Measurements from ENCODE around the gene CNTNAP4. TPM values are rescaled to one million over a fixed set of nuclear protein-coding genes. Genes with fewer than 3 reads are reported as not detected.

The CNTNAP4 gene
- total RNA-seq, 1 donor from 2014 or later, result not detected

DNA sequence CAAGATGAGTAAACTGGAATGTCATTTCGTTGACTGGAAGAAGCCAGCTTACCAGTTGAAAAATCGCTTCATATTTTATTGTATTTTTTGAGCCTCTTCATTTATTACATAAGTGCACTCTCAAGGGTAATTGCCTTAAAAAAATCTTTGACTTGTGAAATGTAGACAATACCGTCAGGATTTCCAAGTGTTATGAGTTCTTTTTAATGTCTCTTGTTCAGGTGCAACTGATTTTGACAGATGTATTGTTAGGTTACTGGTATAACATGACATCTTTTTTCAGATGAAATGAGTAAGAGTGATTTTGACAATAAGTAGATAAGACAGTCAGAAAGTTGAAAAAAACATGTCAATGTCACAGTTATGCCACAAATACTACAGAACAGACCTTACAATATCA is 169.1 kb downstream of the CNTNAP4 start:
- Histone ChIP-seq H3K27me3 (ENCODE audit: low read depth) (no peaks in the 10 kb centered on the region), H3K4me3 (no peak overlapping the region), H3K9me3 (replicated peaks) (no peaks in the 10 kb centered on the region), H3K36me3 (no peaks in the 10 kb centered on the region), H3K4me1 (no peaks in the 10 kb centered on the region), H3K27ac (replicated peaks) (no peak overlapping the region)
- no peak for DNase-seq
- intact Hi-C loops (cut with micrococcal nuclease), result no loop called here
- TF ChIP-seq, protein P1, sequence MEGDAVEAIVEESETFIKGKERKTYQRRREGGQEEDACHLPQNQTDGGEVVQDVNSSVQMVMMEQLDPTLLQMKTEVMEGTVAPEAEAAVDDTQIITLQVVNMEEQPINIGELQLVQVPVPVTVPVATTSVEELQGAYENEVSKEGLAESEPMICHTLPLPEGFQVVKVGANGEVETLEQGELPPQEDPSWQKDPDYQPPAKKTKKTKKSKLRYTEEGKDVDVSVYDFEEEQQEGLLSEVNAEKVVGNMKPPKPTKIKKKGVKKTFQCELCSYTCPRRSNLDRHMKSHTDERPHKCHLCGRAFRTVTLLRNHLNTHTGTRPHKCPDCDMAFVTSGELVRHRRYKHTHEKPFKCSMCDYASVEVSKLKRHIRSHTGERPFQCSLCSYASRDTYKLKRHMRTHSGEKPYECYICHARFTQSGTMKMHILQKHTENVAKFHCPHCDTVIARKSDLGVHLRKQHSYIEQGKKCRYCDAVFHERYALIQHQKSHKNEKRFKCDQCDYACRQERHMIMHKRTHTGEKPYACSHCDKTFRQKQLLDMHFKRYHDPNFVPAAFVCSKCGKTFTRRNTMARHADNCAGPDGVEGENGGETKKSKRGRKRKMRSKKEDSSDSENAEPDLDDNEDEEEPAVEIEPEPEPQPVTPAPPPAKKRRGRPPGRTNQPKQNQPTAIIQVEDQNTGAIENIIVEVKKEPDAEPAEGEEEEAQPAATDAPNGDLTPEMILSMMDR (IDR thresholded peaks at IDR 0.05; ENCODE audit: borderline replicate concordance), result no peak

DNA sequence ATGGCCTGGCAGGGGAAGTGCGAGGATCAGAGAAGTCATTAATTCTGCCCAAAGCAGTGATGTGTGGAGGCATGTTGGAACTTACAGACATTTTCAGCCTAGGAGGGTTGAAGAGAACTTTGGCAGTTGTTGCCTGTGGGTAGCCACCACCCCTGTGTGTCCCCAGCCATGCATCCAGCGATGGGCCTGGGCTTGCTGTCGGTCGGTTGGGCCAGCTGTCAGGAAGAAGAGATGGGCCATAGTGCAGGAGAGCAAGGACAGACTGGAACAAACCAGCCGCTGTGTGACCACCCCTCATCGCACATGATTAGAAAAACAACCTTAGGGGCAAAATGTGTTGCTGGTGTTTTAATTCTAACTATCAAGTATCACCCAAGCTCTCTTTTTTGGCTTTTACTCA is 173.7 kb downstream of the CNTNAP4 start:
- no peak for DNase-seq
- Histone ChIP-seq H3K36me3 (no peaks in the 10 kb centered on the region), H3K27me3 (ENCODE audit: low read depth) (no peaks in the 10 kb centered on the region), H3K4me1 (no peaks in the 10 kb centered on the region), H3K27ac (replicated peaks) (no peak overlapping the region), H3K9me3 (replicated peaks) (no peaks in the 10 kb centered on the region), H3K4me3 (no peak overlapping the region)
- TF ChIP-seq, protein P1 (IDR thresholded peaks at IDR 0.05; ENCODE audit: borderline replicate concordance), result no peak
- intact Hi-C loops (cut with micrococcal nuclease), result no loop called here

DNA sequence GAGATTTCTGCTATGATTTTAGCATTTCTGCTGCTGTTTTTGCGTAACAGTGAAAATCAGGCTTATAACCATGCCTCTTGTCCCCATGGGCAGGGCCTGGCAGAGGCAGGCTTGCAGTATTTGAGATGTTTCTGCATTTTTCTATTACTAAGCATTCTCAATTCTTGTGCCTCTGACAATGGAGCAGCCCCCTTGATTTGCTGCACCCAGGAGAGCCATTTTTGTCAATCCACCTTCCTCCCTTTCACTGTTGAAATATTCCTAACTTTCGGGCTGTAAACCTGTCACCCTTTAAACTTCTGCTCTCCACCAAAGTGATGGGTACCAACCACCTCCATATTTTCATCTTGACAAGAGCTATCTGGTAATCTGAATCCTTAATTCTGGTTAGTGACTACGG is 178.1 kb downstream of the CNTNAP4 start:
- intact Hi-C loops (cut with micrococcal nuclease), result no loop called here
- Histone ChIP-seq H3K9me3 (replicated peaks) (no peaks in the 10 kb centered on the region), H3K4me1 (no peaks in the 10 kb centered on the region), H3K27ac (replicated peaks) (no peak overlapping the region), H3K36me3 (no peaks in the 10 kb centered on the region), H3K4me3 (no peak overlapping the region), H3K27me3 (ENCODE audit: low read depth) (no peaks in the 10 kb centered on the region)
- no peak for DNase-seq
- TF ChIP-seq, protein P1 (IDR thresholded peaks at IDR 0.05; ENCODE audit: borderline replicate concordance), result no peak

DNA sequence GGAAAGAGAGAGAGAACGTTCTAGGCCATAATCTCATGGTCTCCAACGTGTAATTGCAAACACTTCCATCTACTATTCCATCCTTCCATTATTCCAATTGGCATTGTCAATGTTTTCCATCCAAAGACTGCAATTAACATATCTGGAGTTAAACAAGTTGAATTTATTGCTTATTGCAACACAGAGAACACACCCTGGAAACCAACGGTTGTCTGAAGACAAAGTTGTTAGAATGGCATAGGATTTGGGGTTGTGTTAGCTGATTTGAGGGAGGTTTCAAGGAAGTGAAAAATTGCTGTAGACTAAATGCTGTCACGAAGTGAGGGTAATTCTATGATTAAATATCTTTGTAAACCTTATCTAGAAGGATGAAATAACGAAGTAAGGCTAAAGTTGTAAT is 178.8 kb downstream of the CNTNAP4 start:
- Histone ChIP-seq H3K27ac (replicated peaks) (no peak overlapping the region), H3K4me1 (no peaks in the 10 kb centered on the region), H3K9me3 (replicated peaks) (no peaks in the 10 kb centered on the region), H3K4me3 (no peak overlapping the region), H3K27me3 (ENCODE audit: low read depth) (no peaks in the 10 kb centered on the region), H3K36me3 (no peaks in the 10 kb centered on the region)
- intact Hi-C loops (cut with micrococcal nuclease), result no loop called here
- no peak for DNase-seq
- TF ChIP-seq, protein P1 (IDR thresholded peaks at IDR 0.05; ENCODE audit: borderline replicate concordance), result no peak

DNA sequence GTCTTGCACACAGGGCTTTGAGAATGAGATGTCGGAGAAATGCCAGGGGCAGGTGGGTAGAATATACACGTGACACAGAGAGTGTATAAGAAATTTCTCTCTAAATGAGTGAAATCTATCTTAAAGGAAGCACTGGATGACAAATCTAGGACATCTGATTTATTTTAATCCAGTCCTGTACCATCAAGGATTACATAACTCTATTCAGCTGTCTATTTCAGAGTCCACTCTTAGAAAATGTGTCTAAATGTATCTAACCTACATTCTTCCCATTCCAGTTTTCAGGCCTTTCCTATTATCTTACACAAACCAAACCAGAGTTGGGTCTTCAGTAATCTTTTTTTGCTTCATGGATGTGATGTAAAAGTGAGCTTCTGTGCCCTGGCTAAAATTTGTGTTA is 181.9 kb downstream of the CNTNAP4 start:
- Histone ChIP-seq H3K4me3 (no peak overlapping the region), H3K4me1 (no peaks in the 10 kb centered on the region), H3K36me3 (no peaks in the 10 kb centered on the region), H3K27ac (replicated peaks) (no peak overlapping the region), H3K27me3 (ENCODE audit: low read depth) (no peaks in the 10 kb centered on the region), H3K9me3 (replicated peaks) (no peaks in the 10 kb centered on the region)
- intact Hi-C loops (cut with micrococcal nuclease), result no loop called here
- DNase-seq, result no peak
- TF ChIP-seq, protein P1 (IDR thresholded peaks at IDR 0.05; ENCODE audit: borderline replicate concordance), result no peak

DNA sequence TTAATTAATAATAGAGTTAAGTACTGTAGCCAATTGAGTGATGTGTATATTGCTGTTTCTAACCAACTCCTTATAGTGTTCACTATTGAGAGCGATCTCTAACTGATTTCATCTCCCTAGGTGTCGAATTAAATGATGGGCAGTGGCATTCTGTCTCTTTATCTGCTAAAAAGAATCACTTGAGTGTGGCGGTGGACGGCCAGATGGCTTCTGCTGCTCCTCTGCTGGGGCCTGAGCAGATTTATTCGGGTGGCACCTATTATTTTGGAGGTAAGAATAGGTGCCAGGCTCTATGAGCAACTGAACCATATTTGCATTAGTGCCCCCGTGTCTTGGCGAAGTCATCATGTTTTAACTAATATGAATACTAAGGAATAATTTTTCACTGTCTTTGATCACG is 184.6 kb downstream of the CNTNAP4 start:
- DNase-seq, result no peak
- no peaks in the 10 kb centered on the region for H3K27me3 ChIP-seq (ENCODE audit: low read depth)
- TF ChIP-seq, protein P1 (IDR thresholded peaks at IDR 0.05; ENCODE audit: borderline replicate concordance), result no peak
- H3K27ac ChIP-seq (replicated peaks), result no peak overlapping the region
- H3K4me1 ChIP-seq, result no peaks in the 10 kb centered on the region
- intact Hi-C loops (cut with micrococcal nuclease), result no loop called here
- H3K4me3 ChIP-seq, result no peak overlapping the region
- H3K9me3 ChIP-seq (replicated peaks), result no peaks in the 10 kb centered on the region
- no peaks in the 10 kb centered on the region for H3K36me3 ChIP-seq
